Nephron (organoid): Measurements from ENCODE around the gene MFSD6.

ENCODE experiments used
- H3K27ac Mint-ChIP-seq, 3 experiments: 2 replicates each; pipeline ENCODE4 v1.8.0; 2020; ENCODE audit warnings: mixed read lengths in 3 of 3, mild to moderate bottlenecking in 2 of 3, moderate library complexity in 1 of 3
- H3K27me3 Mint-ChIP-seq: 2 replicates; pipeline ENCODE4 v1.8.0; 2021; ENCODE audit warnings: low read depth, mild to moderate bottlenecking, moderate library complexity, mixed read lengths
- H3K36me3 Mint-ChIP-seq: 2 replicates; pipeline ENCODE4 v1.8.0; 2020; ENCODE audit warnings: low read depth, mixed read lengths
- H3K4me1 Mint-ChIP-seq: 2 replicates; pipeline ENCODE4 v1.8.0; 2020; ENCODE audit warnings: mixed read lengths
- H3K4me3 Mint-ChIP-seq, 3 experiments: 2 replicates each; pipeline ENCODE4 v1.8.0; 2020; ENCODE audit warnings: mild to moderate bottlenecking in 3 of 3, mixed read lengths in 3 of 3, moderate library complexity in 2 of 3
- H3K9me3 Mint-ChIP-seq: 2 replicates; pipeline ENCODE4 v1.8.0; 2020; ENCODE audit warnings: mixed read lengths
- CTCF ChIP-seq, 3 experiments: fragments of 200-600 bp; sonication (generic); IDR thresholded peaks; one replicate each; pipeline ENCODE4 v1.5.0; 2021; ENCODE audit warnings: antibody characterized with exemption in 3 of 3; ENCODE audit not compliant: unreplicated experiment in 3 of 3

MFSD6 gene

GRCh38 chr2:190365499-190366204 lies 42.5 kb upstream of the MFSD6 start:
- Mint-ChIP-seq H3K36me3 (peaks cover 12% of the 10 kb centered on the region), H3K27me3 (no peaks in the 10 kb centered on the region), H3K9me3 (no peaks in the 10 kb centered on the region), H3K4me1 (no peaks in the 10 kb centered on the region), H3K4me3 (no peak overlapping the region), H3K27ac (no peak overlapping the region)
- no peak for TF ChIP-seq CTCF (IDR thresholded peaks at IDR 0.05; ENCODE audit: unreplicated experiment in 3 of 3)

- Mint-ChIP-seq H3K27ac (no peak overlapping the region), H3K9me3 (no peaks in the 10 kb centered on the region), H3K4me1 (no peaks in the 10 kb centered on the region), H3K4me3 (no peak overlapping the region), H3K27me3 (no peaks in the 10 kb centered on the region), H3K36me3 (peaks cover 12% of the 10 kb centered on the region)
- TF ChIP-seq CTCF (IDR thresholded peaks at IDR 0.05; ENCODE audit: unreplicated experiment in 3 of 3), result no peak
Observed at GRCh38 chr2:190366248-190366753, 41.9 kb upstream of the MFSD6 start.

GRCh38 chr2:190367091-190367490 lies 41.1 kb upstream of the MFSD6 start:
- Mint-ChIP-seq H3K4me3 (no peak overlapping the region), H3K27me3 (no peaks in the 10 kb centered on the region), H3K4me1 (no peaks in the 10 kb centered on the region), H3K9me3 (no peaks in the 10 kb centered on the region), H3K27ac (no peak overlapping the region), H3K36me3 (peaks cover 12% of the 10 kb centered on the region)
- no peak for TF ChIP-seq CTCF (IDR thresholded peaks at IDR 0.05; ENCODE audit: unreplicated experiment in 3 of 3)

GRCh38 chr2:190369635-190370034 lies 38.5 kb upstream of the MFSD6 start:
- Mint-ChIP-seq H3K4me3 (no peak overlapping the region), H3K27me3 (no peaks in the 10 kb centered on the region), H3K36me3 (peaks cover 8% of the 10 kb centered on the region), H3K9me3 (no peaks in the 10 kb centered on the region), H3K27ac (no peak overlapping the region), H3K4me1 (no peaks in the 10 kb centered on the region)
- TF ChIP-seq CTCF (IDR thresholded peaks at IDR 0.05; ENCODE audit: unreplicated experiment in 3 of 3), result no peak

- no peaks in the 10 kb centered on the region for H3K36me3 Mint-ChIP-seq
- TF ChIP-seq CTCF (IDR thresholded peaks at IDR 0.05; ENCODE audit: unreplicated experiment in 3 of 3), result no peak
- no peaks in the 10 kb centered on the region for H3K9me3 Mint-ChIP-seq
- H3K4me3 Mint-ChIP-seq, result no peak overlapping the region
- H3K27me3 Mint-ChIP-seq, result no peaks in the 10 kb centered on the region
- no peaks in the 10 kb centered on the region for H3K4me1 Mint-ChIP-seq
- no peak overlapping the region for H3K27ac Mint-ChIP-seq
Observed at GRCh38 chr2:190376083-190376482, 32.1 kb upstream of the MFSD6 start.
